NCI-H524 (cell line): ENCODE results near the gene EDN3.

Experiments used
- DNase-seq, 2 experiments: peaks; one replicate each; lab custom pipeline; 2025; lab: John Stamatoyannopoulos, UW

The EDN3 gene

DNA sequence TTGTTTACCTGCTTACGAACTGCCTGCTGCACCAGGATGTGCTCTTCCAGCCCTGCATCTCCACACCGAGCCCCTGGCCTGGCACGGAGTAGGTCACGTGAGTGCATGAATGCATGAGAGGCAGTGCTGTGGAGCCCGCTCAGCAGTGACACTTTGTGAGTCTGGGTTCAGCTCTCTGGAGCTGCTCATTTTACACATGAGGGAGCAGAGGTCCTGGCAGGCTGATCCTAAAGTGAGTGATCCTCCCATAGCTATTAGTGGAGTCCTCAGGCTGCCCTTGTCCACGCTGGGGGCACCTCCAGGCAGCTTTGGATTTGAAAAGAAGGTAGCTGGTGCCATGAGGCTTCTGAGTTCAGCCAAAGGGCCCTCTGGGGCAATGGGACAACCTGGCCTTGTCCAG is 64.2 kb downstream of the EDN3 start:
- DNase-seq: no peak

GRCh38 chr20:59365611-59366285 is 65.3 kb downstream of the EDN3 start:
- DNase-seq: no peak

DNA sequence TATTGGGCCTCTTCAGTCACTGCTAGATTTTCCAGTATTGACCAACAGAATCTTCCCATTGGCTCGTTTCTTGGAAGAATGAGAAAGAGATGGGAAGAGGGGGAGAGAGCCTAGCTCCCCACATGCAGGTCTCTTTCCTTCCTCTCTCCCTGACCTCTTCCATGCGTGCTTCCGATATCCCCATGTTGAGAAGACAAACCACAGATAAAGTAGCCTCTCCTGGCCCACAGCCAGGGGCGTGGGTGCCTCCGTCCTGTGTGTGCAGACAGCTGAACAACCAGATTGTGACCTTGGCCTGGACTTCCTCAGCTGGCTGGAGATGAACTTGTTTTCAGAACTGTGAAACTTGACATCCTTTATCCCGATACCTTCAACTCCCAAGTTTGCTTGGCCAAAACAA is 71.0 kb downstream of the EDN3 start:
- DNase-seq: no peak

DNA sequence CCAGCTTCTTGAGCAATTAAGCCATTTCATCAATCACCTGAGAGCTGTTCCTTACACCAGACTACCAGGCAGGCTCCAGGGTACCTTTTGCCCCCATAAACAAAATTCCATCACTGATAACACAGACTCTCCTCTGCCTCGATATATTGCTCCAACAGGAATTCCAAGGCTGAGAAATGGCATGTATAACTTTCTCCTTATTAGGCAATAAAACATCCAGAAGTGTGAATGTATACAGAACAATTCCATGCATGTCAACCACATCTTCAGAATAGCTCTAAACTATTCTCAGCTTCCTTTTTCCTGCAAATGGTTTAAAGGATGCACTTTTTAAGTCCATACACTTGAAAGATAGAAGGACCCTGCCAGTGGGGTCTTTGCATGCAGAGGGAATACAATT is 73.8 kb downstream of the EDN3 start:
- no peak for DNase-seq

- DNase-seq: no peak
These were observed 75.1 kb downstream of the EDN3 start for GRCh38 chr20:59375541-59375940.
